HG02571 (cell line): Measurements from ENCODE around the gene JAKMIP2.
"Not testable (repeated sequence)": the region's sequence is repeated elsewhere in the genome, so short reads cannot be mapped to it uniquely, and the experiment has no call there.

Experiments used
- ATAC-seq: cut with Tn5 transposase; IDR thresholded peaks from one replicate; pipeline ENCODE4 v1.9.1; 2021; ENCODE audit warnings: mild to moderate bottlenecking, moderate library complexity; ENCODE audit not compliant: unreplicated experiment

Gene JAKMIP2

DNA sequence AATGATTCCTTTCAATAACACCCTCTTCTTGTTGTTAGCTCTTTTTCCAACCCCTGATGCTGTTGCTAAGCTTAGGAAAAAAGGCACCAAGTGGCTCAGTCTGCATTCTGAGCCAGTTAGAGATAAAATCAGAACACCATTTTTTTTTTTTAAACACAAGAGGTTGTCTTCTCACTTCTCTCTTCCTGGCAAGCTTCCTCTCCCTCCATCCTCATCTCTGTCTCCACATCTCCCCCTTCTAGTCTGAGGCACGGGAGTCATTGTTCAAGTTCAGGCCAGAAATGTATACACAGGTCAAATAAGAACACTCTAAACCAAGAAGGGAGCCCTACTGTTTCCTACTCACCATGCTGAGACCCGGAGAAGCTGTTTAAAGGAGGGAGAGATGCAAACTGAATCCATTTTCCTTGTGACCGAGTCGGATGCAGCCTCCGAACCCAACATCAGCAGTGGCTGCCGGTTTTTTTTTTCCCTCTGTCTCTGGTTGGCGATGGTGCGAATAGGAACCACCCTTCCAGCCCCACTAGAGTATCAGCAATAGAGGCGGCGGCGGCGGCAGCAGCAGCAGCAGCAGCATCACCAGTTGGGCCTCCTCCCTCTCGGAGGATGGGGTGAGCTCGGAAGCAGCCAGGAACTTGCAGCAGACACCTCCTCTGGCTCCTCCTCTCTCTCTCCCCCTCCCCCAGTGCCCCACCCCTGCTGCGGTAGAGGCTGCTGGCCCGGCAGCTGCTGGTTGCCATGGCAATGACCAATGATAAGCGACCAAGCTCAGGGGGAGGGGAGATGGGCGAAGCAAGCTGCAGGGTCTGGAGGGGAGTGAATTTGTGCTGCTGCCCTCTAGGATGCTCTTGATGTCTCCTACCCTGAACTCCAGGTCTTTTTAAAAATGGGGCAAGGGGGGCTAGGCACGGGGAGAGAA, at the start of gene JAKMIP2:
Gene JAKMIP2, minus strand, starts transcription at position 619 of the 919 bp plus-strand sequence. CDS start 110,922 bp downstream, outside the sequence.
- ATAC-seq: peak; percentile 54

GRCh38 chr5:147831465-147831864, 48.9 kb upstream of the JAKMIP2 start, which contains the start of gene SPINK1:
Gene SPINK1, minus strand, starts transcription at chr5:147831671. Its CDS starts 94 bp downstream, at chr5:147831577.
- ATAC-seq: no peak

GRCh38 chr5:147830035-147830434, 47.5 kb upstream of the JAKMIP2 start:
- no peak for ATAC-seq

DNA sequence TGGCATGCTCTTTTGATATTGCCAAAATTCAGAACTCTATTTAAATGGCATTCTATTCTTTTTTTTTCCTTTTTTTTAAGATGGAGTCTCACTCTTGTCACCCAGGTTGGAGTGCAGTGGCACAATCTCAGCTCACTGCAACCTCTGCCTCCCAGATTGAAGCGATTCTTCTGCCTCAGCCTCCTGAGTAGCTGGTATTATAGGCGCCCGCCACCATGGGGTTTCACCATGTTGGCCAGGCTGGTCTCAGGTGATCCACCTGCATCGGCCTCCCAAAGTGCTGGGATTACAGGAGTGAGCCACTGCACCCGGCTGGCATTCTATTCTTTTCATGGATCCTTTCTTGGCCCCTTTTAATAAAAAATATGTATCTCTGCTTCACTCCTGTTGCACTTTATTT, 44.5 kb upstream of the JAKMIP2 start:
- ATAC-seq: not testable (repeated sequence)

- ATAC-seq: no peak
Measured at GRCh38 chr5:147826361-147826760, 43.8 kb upstream of the JAKMIP2 start.

DNA sequence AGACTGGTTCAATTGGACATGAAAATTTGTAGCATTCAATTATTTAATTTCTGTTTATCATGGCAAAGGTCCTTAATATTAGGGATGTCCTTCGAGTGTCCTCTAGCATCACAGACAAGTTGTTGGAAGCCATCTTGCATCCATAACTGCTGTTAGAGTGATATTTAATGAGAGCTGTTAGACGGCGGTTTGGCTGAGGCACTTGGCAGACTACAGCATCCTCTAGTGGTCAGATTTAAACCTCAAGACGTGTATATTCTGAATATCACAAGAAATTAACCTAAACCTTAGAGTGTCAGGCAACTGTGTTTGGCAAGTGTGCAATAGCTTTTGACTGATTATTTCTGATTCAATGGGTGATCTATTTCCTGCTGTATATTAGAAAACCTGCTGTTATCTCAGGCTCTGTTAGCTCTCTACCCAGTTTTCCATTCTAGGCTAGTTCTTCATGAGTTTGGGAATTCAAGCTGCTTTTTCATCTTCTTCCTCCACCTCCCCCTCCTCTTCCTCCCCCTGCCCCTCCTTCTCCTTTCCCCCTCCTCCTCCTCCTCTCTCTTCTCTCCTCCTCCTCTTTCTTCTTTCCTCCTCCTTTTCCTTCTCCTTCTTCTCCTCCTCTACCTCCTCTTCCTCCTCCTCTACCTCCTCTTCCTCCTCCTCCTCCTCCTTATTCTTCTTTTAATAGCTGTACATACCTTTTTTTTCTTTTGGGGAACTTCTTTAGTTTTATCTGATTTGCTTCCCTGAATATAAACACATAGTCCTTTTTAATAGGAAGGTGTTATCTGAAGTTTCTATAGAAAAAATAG, 40.4 kb upstream of the JAKMIP2 start:
- ATAC-seq: peak; percentile 80

GRCh38 chr5:147822222-147822621, 39.7 kb upstream of the JAKMIP2 start:
- ATAC-seq: not testable (repeated sequence)

GRCh38 chr5:147821766-147822165, 39.2 kb upstream of the JAKMIP2 start:
- ATAC-seq: no peak

DNA sequence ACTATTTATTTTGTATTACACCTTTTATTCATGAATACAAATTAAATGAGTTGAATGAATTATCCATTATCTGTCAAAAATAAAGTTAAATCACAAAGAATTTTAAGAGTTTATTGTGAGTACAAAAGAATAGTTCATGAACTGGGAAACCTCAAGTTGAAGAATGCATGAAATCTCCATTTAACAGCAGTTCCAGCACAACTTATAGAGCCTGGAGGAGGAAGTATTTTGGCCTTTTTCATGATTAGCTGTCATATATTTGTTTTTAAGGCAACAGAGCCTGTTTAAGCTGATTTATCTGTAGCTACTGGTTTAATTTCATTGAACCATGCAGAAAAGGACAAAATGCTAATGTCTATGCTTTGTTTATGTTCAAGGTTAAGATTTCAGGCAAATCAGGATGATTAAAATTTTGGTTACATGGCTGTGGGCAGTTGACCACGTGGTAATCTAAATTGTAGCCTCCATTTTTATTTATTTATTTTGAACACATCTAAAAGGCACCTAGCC, 36.8 kb upstream of the JAKMIP2 start:
- no peak for ATAC-seq

GRCh38 chr5:147818290-147818689, 35.8 kb upstream of the JAKMIP2 start:
- no peak for ATAC-seq

DNA sequence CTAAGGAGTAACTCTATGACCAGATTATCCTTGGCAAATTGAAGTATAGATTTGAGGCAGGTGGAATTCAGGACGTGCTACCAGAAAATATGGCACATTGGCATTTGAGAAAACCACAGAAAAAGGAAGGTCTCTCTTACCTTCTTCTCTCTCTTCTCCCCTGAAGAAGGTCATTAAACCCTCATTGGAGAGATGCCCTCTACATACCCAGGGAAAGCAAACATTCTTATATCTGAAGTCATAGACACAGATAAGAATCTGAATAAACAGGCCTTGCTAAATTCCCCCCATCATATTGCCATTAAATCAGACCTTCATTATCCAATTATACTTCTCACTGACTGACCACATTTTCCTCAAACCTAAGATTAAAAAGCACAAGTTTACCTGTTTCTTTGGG, 31.2 kb upstream of the JAKMIP2 start:
- no peak for ATAC-seq

GRCh38 chr5:147809830-147810666, 27.5 kb upstream of the JAKMIP2 start:
- ATAC-seq: no peak

DNA sequence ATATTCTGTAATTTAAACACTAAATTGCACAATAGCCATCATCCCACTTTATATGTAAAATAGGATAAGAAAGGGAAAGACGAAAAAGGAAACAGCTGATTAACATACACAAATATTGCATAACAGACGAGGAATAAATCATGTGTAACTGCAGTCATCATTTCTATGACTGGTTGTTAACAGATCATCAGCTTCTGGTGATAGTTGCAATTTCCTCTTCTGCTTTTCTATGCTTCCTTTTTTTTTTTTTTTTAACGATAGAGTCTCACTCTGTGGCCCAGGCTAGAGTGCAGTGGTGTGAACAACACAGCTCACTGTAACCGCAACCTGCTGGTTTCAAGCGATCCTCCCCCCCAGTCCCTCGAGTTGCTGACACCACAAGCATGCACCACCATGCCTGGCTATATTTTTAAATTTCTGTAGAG, 22.5 kb upstream of the JAKMIP2 start:
- no peak for ATAC-seq

GRCh38 chr5:147804334-147804733, 21.8 kb upstream of the JAKMIP2 start:
- no peak for ATAC-seq

- no peak for ATAC-seq
Measured at GRCh38 chr5:147803926-147804325, 21.4 kb upstream of the JAKMIP2 start.

- not testable (repeated sequence) for ATAC-seq
Measured at GRCh38 chr5:147803161-147803560, 20.6 kb upstream of the JAKMIP2 start.

DNA sequence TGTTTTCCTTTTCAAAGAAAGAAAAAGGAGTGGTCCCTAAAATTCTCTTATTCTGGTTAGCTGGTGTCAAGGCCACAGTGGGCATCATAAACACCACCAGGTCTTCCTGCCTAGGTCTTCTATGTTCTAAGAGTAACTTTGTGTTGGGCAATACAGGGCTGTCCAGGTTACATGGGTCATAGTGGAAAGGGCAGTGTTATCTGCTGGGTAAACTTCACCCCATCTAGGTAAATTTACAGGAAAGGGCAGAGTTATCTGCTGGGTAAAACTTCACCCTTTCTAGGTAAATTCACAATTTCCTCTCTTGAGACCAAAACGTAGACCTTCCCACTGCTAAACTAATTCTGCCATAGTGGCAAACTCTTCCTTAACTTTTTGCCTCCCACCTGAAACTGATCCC, 18.9 kb upstream of the JAKMIP2 start:
- ATAC-seq: no peak

DNA sequence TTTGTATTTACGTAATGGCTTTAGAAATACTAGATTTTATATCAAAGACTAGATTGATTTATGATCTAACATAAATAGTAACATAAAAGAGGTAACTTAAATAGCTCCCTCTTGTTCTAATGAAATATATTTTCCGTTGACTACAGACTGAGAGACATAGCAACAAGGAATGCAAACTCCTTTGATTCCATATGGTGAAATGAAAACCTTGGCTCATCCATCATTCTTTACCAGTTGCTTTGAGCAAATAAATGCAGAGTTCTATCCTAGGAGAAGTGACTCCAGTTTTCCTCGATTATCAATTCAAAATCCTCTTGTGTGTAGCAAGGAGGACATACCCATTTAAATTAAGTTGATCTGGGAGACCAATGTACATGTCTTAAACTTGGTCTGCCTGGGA, 18.0 kb upstream of the JAKMIP2 start:
- no peak for ATAC-seq

DNA sequence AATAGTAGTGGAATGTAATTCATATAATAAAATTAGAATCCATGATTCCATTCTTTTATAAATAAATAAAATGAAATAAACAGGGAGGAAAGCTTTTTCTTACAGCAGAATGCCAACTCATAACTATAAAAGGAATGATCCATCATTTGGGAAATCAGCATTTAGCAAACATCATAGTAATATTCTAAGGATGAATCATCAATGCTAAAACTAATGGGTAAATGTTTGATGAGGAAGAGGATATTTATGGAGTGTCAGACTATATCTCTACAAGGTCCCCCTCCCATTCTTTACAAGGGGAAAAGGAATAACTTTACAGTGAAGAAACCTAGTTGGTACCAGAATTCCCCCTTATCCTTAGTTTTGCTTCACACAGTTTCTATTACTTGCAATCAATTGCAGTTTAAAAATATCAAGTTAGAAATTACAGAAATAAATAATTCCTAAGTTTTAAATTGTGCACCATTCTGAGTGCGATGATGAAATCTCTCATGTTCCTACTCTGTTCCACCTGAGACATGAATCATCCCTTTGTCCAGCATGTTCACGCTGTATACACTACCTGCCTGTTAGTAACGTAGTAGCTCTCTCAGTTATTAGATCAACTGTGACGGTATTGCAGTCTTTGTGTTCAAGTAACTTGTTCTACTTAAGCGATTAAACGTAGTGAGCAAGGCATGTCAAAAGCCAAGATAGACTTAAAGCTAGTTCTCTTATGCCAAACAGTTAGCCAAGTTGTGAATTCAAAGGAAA, 14.2 kb upstream of the JAKMIP2 start:
- ATAC-seq: no peak

- ATAC-seq: no peak
Measured at GRCh38 chr5:147791181-147791580, 8.7 kb upstream of the JAKMIP2 start.
